M059J (cell line): ENCODE results near the gene PDCD1. TPM values are rescaled to one million over a fixed set of nuclear protein-coding genes. Genes with fewer than 3 reads are reported as not detected.

ENCODE experiments used
- DNase-seq: peaks from one replicate; pipeline ENCODE4 v3.0.0-alpha.2; 2012; ENCODE audit warnings: low read depth
- total RNA-seq: library from RNA; depleted of rRNA; stranded (reverse); fragments of >200 nt; shearing (Covaris generic); gene quantifications from 2 replicates; pipeline ENCODE4 v1.2.3, GENCODE V29; 2014

PDCD1 gene
- total RNA-seq, 1 experiment from 2014 or later, result not detected

DNA sequence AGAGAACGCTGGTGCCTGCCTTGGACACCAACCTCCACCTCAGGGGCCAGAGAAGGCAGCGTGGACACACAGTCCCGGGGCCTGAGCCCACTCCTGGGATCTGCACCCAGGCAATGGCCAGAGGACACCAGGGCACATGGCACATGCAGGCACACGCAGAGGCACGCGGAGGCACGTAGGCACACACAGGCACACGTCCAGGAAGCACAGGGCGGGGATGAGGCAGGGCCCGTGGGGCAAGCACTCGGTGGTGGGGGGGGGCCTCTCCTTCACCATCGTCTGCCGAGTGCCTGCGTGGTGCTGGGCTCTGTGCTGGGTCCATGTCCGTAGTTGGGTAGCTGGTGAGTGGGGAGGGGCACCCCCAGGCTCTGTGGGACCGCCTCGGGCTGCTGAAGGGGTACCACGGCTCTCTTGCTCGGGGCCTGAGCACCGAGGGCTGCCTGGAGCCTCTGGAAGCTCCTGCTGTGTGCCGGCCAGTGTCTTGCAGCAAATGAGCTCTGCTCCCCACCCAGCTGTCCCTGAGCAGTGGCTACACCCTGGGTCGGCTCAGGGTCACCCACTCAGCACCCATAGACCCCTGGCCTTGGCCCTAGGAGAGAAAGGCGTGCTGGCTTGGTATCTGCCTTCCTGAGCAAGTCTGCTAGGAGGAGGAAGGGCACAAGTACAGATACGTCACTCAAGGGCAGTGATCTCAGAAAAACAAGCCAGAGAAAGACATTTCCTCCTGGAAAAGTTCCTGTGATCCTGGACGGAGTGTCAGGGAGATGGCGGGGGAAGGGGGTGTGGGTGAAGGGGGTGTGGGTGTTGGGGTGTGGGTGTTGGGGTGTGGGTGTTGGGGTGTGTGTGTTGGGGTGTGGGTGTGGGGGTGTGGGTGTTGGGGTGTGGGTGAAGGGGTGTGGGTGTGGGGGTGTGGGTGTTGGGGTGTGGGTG is 37.3 kb upstream of the PDCD1 start:
- DNase-seq, result no peak

DNA sequence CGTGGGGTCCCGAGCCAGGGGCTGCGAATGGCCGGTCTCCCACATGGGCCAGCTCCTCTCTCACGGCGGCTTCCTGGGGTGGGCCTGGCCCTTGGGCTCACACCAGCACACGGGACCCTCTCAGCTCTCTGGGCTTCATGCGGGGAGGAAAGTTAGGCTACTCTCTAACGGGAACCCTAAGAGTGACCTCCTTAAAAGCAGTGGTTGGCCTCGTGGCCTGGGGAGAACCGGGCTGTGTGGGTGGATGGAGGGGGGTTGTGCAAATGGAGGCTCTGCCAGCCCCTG is 36.7 kb upstream of the PDCD1 start:
- no peak for DNase-seq

DNA sequence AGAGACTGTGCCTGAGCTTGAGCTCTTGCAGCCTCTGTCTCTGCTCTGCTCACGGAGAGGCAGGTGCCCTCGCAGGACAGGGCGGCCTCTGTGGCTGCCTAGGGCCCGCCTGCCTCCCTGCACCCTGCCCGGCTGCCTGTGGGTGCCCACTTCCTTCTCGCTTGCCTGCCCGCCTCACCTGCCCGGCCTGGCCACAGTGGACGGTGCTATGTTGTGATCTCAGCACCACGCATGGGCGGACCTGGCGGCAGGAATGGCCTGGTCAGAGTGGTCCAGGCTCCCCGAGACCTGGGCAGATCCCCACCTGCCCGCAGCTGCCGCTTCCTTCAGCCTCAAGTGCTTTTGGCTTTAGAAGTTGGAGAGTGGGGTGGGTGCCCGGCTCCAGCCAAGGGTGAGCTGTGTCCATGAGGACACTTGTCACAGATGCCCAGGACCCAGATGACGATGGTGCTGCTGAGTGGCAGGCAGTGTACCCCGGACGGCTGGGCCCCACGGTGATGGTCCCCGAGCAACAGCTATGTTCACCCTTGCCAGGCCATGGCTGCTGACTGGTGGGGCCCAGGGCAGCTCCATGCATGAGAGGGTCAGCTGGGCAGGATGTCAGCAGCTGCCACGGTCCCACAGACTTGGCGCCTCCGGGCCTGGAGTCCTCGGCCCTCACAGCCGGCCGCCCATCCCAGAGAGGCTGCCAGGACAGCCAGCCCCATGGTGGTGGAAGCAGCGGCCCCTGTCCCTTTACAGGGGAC is 36.2 kb upstream of the PDCD1 start:
- no peak for DNase-seq

DNA sequence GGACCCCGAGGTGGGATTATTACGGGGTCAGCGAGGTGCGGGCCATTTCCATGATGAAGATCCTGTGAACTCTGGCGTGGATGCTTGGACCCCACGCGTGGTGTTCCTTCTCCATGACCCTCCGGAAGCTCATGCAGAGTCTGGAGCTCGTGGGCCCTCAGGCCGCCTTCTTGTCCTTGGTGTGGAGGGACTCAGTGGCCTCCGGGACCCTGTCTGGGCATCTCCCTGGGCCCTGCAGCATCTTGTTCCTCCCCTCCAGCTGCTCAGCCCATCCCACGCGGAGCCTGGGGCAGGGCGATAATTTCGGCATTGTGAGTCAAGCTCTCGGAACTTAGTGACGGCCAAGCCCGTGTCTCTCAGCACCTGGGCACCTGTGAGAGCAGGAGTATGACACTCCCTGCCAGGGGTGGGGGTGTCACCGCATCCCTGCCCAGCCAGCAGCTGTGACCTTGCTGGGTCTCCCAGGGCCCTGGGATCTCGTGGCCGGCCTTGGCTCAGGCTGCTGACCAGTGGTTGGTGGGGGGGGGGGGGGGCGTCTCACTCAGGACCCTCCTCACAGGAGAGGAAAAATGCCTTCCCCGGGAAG is 35.5 kb upstream of the PDCD1 start:
- no peak for DNase-seq

DNA sequence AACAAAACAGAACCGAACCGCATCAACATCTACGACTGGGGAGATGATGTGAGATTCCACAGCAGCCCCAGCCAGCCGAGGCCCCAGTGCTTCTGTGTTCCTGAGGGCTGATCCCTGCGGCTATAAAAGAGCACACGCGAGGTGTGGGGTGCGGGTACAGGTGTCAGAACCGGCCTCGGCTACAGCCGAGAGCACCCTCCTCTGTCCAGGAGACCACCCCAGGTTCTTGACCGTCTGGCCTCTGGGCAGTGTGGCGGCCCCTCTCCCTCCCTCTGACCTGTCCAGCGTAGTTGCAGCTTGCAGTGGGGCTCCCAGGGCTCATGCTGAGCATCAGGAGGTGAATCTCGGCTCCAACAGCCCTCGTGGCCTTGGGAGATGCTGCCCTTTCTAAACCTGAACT is 34.6 kb upstream of the PDCD1 start:
- no peak for DNase-seq

DNA sequence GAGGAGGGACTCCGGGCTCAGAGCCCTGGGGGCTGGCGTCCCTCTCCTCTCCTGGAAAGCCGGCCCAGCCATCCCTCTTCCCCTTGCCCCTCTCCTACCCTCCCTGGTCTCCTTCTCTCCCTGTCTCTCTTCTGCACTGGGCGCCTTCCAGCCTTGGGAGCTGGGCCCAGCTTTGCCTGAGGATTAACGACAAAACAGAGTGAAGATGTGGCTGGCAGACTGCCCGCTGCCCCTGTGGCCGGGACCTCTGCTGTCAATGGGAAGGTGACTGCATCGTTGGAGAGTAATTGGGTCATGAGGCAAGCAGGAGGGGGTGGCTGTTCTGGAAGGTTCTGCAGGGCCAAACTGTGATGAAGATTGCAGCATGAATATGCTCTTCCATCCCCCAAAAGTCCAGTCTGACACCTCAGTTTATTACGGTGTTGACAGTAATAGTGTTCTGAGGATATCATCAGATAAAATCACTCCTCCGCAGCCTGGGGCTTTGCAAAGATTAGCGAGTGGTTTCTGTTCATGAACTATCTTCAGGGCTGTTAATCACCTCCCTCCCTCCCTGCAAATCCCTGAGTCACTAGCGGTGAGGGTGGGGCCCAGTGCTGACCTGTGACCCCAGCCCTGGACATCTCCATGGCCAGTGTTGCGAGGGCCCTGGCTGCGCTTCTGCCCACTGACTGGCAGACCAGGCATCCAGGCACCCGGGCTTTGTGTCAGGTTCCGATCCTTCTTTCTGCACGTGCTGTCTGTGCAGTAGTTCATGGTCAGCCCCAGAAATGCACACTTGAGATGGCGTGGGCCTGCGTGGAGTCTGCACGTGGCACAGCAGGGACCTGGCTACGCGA is 33.8 kb upstream of the PDCD1 start:
- no peak for DNase-seq

DNA sequence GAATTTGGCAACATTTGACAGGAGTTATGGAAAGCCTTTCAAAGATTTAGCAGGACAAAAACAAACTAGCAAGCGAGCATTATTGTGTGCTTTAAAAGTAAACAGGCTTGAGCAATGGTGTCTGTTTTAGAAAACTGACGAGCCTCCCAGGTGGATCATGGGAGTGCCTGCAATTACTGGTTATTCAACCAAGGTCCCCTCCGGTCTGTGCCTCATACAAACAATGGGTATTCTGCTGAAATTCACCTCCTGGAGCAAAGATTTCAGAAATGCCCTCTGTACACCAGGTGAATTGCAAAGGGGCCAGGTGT is 33.2 kb upstream of the PDCD1 start:
- no peak for DNase-seq

DNA sequence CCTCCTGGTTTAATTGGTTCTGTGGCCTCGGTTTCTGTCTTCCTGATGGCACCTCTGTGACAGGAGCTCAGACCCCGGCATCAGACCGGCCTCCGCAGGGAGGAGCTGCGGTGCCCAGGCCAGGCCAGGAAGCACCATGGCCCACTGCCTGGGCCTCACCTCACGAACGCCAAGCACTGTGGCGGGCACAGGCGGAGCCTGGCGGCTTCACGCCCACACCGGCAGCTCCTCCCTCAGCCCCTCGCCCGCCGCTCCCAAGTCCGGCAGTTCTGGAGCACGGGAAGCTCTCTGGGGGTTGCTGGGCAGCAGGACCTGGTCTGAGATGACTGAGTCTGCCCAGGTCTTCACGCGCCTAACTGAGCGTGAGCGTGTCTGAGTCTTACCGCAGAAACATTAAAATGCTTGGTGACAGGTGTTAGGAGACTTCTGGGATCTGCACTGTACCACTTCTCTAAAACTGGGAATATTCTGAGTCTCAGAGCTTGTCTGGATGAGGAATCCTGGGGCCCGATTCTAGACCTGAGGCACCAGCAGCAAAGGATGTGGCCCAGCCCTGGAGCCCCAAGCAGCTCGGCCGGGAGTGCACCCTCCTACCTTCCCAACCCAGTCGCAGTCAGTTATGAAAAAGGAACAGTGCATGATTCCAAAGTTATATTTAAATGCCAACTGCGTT is 32.8 kb upstream of the PDCD1 start:
- DNase-seq, result no peak

DNA sequence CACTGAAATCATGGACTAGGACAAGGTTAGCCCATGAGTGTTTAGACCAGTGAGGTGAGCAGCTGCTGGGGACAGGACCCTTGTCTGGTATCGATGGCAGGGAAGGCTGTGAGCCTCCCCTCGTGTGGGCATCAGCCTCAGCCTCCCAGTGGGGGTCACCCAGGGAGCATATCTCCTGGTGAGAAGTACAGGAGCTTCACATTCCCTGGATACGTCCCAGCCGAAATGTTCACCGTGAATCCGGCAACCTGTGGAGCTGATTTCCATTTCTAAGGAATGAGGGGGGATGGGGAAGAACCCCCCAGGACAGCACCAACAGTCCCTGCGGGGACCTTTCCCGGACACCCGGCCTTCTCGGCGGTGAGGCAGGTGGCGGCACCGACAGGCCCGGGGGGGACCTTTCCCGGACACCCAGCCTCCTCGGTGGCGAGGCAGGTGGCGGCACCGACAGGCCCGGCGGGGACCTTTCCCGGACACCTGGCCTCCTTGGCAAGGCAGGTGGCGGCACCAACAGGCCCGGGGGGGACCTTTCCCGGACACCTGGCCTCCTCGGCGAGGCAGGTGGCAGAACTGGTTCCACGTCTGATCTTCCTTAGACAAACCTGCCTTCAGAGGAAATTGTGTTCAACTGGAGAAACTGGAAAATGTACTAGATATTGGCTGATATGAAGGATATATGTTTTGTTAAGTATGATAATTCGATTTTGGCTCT is 32.0 kb upstream of the PDCD1 start:
- DNase-seq, result no peak

DNA sequence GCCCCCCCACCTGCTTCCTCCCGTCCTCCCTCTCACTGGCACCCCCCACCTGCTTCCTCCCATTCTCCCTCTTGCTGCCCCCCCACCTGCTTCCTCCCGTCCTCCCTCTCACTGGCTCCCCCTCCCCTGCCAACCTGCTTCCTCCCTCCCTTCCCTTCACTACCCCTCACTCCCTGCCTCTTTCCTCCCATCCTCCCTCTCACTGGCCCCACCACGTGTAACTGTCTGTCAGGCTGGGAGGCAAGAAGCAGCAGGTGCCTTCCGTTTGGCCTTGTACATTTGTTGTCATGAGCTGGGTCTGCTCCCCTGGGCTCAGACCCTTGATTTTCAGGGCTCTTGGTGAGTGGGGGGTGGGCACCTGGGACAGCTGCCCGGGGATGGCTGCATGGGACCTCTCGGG is 29.9 kb upstream of the PDCD1 start:
- DNase-seq, result no peak

DNA sequence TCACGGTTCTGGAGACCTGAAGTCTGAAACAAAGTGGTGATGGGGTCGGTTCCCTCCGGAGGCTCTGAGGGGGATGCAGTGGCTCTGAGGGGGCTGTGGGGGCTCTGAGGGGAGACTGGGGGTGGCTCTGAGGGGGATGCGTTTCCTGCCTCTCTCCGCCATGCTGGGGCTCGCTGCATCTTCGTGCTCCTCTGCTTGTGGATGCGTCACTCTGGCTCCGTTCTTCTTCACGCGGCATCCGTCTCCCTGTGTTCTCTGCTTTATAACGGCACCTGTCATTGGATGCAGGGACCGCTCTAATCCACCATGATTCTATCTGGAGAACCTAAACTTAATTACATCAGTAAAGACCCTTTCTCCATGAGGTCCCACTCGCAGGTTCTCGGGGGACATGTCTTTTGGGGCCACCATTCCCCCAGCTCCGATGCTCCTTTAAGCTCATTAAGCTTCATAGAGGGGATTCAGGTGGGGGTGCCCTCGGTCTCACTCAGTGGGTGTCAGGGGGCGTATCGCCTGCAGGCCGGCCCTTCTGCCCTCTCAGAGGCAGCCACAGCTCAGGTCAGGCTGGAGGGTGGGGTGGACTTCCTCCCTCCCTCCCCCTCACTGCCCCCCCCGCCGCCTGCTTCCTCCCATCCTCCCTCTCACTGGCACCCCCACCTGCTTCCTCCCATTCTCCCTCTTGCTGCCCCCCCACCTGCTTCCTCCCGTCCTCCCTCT is 29.3 kb upstream of the PDCD1 start:
- no peak for DNase-seq

DNA sequence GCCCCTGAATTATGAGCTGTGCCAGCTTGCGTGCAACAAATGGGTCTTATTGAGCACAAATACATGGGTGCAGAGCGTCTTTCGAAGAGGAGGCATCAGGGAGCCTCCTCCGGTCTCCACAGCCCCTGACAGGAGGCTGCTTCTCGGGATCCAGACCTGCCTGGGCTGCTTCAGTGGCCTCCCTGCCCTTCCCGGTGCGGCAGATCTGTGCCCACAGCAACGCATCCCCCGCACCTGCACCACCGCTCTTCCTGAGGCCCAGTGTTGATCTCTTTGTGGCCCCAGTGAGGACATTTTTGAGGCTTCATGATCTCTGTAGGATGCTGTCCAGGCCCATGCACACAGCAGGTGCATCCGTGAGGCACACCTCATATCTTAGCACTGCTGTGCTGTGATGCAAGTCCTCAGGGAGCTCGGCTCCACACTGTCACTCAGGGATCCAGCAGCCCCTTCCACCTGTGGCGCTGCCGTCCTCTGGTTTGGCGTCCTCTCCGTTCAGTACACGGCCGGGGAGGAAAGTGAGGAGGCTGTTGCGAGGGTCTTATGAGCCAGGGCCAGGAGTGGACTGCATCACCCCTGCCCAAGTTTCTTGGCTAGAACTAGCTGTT is 28.2 kb upstream of the PDCD1 start:
- DNase-seq, result no peak

DNA sequence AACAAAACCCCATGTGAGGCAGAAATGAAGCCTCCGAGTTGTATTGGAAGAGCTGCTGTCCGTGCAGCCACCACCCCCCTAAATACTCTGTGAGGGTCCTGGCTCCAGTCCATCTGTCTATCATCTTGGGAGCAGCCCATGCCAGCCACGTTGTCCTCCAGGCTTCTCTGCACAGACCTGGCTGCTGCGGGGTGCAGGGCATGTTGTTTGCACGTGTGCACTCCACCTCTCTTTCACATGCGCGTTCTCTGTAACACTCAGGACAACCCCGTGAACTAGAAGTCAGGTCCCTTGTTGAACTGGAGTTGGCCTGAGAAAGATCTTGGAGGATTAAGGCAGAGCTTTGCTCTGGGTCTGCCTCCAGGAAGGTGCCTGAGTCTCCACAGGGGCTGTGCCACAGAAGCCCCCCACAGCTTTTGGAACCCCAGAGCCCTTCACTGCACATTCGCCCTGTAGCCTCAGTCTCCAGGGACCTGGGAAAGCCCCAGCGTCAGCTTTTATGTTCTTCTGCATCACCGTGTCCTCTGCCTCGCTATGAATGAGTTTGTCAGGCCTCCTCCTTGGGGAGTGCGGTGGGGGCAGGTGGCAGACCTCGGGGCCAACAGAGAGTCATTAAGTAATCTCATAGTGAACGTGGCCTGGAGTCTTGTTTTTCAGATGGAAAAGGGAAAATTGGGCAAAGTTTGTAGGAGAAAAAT is 27.4 kb upstream of the PDCD1 start:
- DNase-seq, result no peak

DNA sequence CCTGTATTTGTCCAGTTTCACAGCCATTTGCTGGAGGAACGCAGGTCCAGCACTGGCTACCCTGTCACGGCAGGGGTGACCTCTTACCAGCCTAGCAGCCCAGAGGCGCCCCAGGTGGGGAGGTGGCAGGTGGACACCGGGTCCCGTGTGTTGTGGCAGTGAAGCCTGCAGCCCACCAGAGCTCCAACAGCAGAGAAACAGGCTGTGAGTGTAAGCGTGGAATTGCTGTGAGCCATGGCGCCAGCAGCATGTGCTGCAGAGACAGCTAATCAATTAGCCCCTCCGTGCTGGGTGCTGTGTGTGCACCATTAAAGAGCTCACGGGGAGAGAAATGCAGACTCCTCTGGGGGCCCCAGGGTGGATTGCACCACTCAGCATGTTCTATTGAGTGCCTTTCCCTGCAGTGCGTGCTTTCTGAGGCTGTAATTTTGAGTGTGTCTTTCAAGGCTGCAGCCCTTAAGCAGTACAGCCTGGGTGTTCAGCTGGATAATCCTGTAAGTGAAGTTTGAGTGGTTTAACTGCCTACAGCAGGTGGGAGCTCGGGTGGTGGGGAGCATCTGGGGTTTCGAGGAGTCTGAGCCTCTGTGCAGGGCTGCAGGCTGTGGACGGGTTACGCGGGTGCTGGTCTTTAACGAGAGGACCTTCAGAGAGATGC is 26.7 kb upstream of the PDCD1 start:
- DNase-seq, result no peak

DNA sequence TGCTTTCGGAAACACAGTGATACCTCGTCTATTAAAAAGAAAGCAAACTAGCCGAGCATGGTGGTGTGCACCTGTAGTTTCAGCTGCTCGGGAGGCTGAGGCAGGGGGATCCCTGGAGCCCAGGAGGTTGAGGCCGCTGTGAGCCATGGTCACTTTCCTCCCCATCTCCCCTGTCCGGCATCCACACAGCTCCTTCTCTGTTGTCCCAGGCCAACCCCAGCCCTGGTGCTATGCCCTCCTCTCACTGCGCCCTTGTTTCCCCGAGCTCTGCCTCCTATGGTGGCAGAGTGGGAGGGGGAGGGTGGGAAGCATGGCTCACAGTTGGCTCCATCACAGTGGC is 26.2 kb upstream of the PDCD1 start:
- DNase-seq, result no peak

DNA sequence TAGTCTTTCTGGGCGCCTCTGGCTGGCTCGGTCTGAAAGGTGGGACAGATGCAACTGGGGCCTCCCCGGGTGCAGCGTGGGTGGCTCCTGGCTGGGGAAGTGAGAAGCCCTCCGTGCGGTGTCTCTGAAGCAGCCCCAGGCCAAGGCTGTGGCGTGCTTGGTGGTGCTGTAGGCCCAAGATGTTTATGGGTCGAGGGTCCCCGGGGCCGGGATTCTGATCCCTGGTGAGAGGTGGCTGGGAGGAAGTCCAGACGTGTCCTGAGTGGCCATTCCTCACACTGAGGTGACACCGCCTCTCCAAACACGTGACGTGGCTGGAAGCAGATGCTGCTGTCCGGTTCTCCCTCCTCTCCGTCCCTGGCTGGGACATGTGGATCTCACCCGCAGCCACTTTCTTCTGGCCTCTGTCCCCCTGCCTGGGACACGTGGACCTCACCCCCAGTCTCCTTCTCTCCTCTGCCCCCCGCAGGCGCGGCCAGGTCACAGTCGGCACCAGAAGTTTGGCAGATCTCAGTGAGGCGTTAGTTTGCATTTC is 23.5 kb upstream of the PDCD1 start:
- no peak for DNase-seq

DNA sequence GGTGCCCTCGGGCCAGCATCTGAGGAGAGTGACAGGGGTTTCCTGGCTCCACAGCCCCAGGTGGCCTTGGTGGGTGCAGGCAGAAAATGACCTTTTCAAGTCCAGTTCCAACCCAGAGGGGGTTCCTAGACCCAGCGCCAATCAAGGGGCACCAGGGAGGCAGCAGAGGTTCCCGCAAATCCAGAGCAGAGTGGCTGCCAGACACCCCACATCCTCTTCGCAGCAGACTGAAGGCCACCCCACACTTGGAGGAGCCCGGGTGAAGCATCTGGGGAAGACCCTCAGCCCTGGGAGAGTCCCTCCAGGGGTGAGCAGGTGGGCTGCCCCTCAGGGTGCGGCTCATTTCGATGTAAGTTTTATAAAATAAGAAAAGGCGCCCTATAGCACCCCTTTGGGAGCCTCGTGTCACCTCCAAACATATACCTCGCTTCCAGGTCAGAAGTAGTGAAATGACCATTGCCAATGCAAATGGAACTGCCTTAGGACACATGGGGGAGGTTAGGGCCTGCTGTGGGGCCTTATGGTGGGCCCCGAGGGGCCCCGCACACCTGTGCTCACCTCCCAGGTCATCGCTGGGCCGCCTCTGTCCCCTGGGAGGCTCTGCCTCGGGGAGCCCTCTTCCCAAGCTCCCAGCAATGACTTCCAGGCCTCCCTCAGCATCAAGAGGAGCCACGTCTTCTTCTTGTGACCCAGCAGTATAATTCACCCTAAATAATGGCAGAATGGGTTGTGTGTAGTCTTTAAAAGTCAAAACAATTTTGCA is 21.8 kb upstream of the PDCD1 start:
- no peak for DNase-seq

DNA sequence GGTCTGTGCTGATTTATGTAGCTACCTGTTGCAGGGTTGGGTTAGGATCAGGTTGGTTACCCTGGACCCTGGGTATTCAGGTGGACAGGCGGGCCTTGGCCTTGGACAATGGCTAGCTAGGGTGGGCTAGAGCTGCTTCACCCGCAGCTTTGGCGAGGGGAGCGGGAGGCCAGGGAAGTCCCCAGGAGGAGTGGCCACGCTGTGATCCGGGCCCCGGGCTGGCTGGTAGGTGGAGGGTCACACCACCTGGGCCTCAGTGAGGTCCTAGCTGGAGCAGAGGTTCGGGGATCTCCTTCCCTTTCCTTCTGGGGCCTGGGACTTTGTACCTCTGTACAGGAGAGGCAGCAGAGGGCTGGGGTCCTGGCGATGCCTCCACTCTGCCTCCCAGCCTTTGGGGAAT is 20.6 kb upstream of the PDCD1 start:
- DNase-seq, result no peak
